Measurements from ENCODE around the gene COL15A1.

GRCh38 chr9:99093492-99093791, 149.7 kb downstream of the COL15A1 start:
- TF ChIP-seq IRF2 (CRISPR knock-in tag; IDR thresholded peaks at IDR 0.05; ENCODE audit: borderline replicate concordance, low read depth) = no peak
- TF ChIP-seq CTCF (IDR thresholded peaks at IDR 0.05) = no peak
- no peak for TF ChIP-seq USF1 (CRISPR knock-in tag; IDR thresholded peaks at IDR 0.05)
- TF ChIP-seq STAT6 (CRISPR knock-in tag; conservative IDR thresholded peaks at IDR 0.05; ENCODE audit: low read depth) = no peak
- no peak for TF ChIP-seq MAX (CRISPR knock-in tag; IDR thresholded peaks at IDR 0.05)

Measured in WTC11 (cell line).